Coronary artery (tissue), 2 donors: ENCODE data around the gene RPL13.

Source experiments
- DNase-seq: peaks from one replicate; pipeline ENCODE4 v3.0.0-alpha.2; 2017; ENCODE audit warnings: low spot score
- H3K27ac ChIP-seq, 2 donors: fragments of 200-600 bp; sonication (generic); one replicate each; pipeline ENCODE4 v1.5.1; 2016 to 2019
- H3K4me3 ChIP-seq: fragments of 200-600 bp; sonication (generic); 2 replicates; pipeline ENCODE4 v1.5.1; 2016; ENCODE audit warnings: mild to moderate bottlenecking, moderate library complexity
- CTCF ChIP-seq: fragments of 200-600 bp; sonication (generic); IDR thresholded peaks from one replicate; pipeline ENCODE4 v1.5.1; 2019; ENCODE audit warnings: antibody characterized with exemption

RPL13 gene

DNA sequence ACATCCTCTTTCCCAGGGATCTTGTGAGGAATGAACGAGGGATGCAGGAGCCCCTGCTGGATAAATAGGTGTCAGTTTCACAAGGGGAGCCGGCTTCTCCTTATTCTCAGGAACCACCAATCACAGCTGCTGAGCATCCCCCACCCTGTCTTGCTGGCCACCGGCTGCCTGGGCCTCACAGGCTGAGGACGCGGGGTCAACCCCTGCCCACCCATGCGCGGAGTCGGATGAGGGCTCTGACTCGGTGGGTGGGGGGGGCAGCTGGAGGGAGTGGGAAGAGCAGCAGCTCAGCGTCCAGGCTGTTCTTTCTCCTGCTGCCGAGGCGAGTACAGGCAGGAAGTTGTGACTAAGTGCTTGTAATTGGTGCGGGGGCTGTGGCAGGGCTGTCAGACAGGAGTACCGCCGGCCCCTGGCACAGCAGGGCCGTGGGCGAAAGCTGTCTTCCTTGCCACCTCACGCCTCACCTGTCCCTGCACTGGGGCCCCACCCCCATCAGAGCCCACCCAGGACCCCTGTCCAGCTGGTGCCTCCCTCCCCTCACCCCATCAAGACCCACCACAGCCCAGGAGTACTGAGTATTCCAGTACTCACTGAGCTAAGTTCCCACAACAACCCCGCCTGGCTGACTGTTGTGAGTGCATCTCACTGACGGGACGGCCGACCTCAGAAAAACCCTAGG lies 41.9 kb downstream of the RPL13 start:
- Histone ChIP-seq H3K4me3 (peak overlapping the region; percentile 35), H3K27ac (no peak overlapping the region)
- TF ChIP-seq CTCF, result no peak
- DNase-seq, result no peak

DNA sequence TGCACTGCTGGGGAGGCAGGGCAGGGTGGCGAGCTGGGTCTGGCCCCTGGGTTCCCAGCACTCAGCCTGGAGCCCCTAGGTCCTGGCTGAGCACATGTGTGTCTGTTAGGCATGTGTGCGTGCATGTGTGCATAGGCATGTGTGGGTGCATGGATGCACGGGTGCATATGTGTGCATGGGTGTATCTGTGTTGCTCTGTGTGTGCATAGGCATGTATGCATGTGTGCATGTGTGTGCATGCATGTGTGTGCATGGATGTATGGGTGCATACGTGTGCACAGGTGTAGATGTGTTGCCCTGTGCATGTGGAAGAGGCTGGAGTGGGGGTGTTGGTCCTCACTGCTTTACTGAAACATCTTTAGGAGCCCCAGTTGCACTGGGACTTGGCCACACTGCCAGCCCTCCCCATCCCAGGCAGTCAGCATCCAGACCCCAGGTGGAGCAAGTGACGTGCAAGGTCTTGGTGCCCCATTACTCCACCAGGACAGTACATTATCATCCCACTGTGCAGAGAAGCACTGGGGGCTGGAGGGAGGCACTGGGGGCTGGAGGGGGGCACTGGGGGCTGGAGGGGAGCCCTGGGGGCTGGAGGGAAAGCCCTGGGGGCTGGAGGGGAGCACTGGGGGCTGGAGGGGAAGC lies 42.6 kb downstream of the RPL13 start:
- Histone ChIP-seq H3K27ac (no peak overlapping the region), H3K4me3 (peak overlapping the region; percentile 35)
- TF ChIP-seq CTCF, result no peak
- DNase-seq, result no peak

- no peak for TF ChIP-seq CTCF
- no peak for DNase-seq
- Histone ChIP-seq H3K27ac (no peak overlapping the region), H3K4me3 (no peak overlapping the region)
Observed at GRCh38 chr16:89604764-89605163, 44.3 kb downstream of the RPL13 start.

DNA sequence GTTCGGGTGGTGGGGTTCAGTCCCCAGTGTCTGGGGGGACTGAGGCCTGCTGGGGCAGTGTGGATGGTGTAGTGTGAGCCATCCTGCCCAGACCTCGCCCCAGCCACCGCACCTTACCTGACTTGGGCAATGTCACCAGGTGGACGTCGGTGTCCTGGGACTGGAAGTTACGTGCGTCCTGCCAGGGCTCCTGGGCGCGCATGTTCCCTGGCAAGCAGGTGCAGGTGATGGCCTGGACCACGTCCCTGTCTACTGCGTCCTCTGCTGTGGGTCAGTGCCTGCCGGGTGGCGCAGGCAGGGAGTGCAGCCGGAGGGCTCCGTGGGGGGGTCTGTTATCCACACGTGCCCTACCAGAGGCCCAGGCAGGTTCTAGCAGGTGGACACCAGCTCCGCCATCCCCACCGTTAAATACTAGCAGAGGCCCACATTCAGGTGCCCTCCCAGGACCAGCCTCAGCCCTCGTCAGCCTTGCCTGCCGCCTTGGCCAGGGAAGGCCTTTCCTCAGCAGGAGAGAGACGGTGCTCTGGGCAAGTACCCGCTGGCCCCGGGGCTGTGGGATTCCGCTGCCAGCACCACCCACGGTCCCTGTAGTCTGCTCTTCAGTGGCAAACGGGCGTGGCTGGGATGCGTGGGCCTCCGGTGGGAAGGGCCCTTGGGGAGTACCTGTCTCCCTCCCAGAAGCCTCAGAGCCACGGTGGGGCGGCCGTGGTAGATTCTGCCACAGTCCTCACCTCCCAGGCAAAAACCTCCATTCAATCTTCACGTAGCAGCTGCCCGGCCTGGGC lies 44.9 kb downstream of the RPL13 start:
- TF ChIP-seq CTCF, result no peak
- H3K4me3 ChIP-seq, result no peak overlapping the region
- H3K27ac ChIP-seq, result no peak overlapping the region
- DNase-seq, result no peak

- Histone ChIP-seq H3K4me3 (no peak overlapping the region), H3K27ac (no peak overlapping the region)
- no peak for DNase-seq
- no peak for TF ChIP-seq CTCF
Observed at GRCh38 chr16:89606006-89606405, 45.5 kb downstream of the RPL13 start.

GRCh38 chr16:89607453-89607852 lies 47.0 kb downstream of the RPL13 start:
- no peak for DNase-seq

More at GRCh38 chr16:89607453-89607852, 47.0 kb downstream of the RPL13 start:
- Histone ChIP-seq H3K4me3 (no peak overlapping the region), H3K27ac (no peak overlapping the region)
- TF ChIP-seq CTCF, result no peak
